ENCODE results near the gene CDC14A.
A peak's percentile ranks its signal among the peaks of the same experiment; 100 is the strongest.

CDC14A gene, protein sequence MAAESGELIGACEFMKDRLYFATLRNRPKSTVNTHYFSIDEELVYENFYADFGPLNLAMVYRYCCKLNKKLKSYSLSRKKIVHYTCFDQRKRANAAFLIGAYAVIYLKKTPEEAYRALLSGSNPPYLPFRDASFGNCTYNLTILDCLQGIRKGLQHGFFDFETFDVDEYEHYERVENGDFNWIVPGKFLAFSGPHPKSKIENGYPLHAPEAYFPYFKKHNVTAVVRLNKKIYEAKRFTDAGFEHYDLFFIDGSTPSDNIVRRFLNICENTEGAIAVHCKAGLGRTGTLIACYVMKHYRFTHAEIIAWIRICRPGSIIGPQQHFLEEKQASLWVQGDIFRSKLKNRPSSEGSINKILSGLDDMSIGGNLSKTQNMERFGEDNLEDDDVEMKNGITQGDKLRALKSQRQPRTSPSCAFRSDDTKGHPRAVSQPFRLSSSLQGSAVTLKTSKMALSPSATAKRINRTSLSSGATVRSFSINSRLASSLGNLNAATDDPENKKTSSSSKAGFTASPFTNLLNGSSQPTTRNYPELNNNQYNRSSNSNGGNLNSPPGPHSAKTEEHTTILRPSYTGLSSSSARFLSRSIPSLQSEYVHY

DNA sequence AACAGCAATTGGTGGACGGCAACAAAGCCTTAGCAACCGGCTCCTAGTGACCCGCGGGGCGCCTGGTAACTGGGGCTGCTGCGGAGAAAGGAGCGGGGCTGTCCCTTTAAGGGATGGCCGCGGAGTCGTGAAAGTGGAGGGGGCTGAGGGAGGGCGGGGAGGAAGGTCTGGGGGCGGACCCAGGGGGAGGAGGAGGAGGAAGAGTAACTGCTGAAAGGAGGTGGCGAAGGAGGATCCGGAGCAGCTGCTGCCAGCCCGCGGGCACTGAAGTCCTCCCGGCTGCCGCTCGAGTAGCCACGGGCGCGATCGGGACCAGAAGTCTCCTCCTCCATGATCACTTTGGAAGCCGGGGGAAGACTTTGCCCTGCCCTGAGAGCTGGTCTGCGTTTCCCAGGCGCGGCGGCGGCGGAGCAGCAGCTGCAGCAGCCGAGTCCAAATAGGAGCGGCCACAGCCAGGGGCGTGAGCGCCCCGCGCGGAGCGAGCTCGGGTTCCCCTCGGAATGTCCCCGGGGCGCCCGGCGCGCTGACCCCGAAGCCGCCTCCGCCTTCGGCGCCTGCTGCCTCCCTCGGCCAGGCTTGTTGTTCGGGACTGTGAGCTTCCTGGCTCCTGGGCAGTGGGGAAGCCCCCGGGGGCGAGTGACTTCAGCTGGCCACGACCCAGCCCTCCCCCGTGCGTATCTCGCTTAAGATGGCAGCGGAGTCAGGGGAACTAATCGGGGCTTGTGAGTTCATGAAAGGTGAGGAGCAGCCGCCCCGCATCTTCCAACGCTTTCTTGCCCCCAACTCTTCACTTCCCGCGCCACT, at the start of gene CDC14A:
TSS of gene CDC14A (plus strand) at position 240 of the 804 bp plus-strand sequence. CDS start at position 689, 449 bp downstream.
- TF ChIP-seq, protein P1, sequence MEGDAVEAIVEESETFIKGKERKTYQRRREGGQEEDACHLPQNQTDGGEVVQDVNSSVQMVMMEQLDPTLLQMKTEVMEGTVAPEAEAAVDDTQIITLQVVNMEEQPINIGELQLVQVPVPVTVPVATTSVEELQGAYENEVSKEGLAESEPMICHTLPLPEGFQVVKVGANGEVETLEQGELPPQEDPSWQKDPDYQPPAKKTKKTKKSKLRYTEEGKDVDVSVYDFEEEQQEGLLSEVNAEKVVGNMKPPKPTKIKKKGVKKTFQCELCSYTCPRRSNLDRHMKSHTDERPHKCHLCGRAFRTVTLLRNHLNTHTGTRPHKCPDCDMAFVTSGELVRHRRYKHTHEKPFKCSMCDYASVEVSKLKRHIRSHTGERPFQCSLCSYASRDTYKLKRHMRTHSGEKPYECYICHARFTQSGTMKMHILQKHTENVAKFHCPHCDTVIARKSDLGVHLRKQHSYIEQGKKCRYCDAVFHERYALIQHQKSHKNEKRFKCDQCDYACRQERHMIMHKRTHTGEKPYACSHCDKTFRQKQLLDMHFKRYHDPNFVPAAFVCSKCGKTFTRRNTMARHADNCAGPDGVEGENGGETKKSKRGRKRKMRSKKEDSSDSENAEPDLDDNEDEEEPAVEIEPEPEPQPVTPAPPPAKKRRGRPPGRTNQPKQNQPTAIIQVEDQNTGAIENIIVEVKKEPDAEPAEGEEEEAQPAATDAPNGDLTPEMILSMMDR (IDR thresholded peaks at IDR 0.05; ENCODE audit: low read depth, low read length, poor library complexity, severe bottlenecking), result no peak
- TF ChIP-seq EZH2phosphoT487 (IDR thresholded peaks at IDR 0.05; ENCODE audit: borderline replicate concordance, low read length), result no peak
- H3K27me3 ChIP-seq (ENCODE audit: control insufficient read depth, low read length), result no peaks in the 10 kb centered on the region; the same call in 1 of the 2 replicates
- H3K27ac ChIP-seq (ENCODE audit: low read depth, low read length), result peak within 1 kb of the TSS; percentile 87

DNA sequence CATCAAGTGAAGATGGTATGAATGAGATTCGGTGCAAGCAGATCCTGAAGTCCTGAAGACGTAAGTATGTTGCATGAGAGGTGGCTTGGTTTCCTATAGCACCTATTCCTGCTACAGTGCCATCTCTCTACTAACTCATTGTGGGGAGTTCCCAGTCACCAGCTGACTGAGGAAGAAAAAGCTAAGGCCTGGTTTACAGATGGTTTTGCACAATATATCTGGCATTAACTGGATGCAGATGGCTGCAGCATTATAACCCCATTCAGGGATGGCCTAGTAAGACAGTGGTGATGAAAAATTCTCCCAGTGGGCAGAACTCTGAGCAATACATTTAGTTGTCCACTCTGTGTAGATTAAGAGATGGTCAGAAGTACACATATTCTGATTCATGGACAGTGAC, 49.6 kb upstream of the CDC14A start:
- H3K36me3 ChIP-seq (ENCODE audit: control insufficient read depth, low read length), result no peaks in the 10 kb centered on the region
- no peaks in the 10 kb centered on the region for H3K27me3 ChIP-seq (ENCODE audit: control insufficient read depth, low read length)
- H3K9me2 ChIP-seq (replicated peaks; ENCODE audit: control insufficient read depth, low read length), result no peaks in the 10 kb centered on the region
- TF ChIP-seq, protein P1 (IDR thresholded peaks at IDR 0.05; ENCODE audit: low read depth, low read length, poor library complexity, severe bottlenecking), result no peak
- no peak for TF ChIP-seq EZH2phosphoT487 (IDR thresholded peaks at IDR 0.05; ENCODE audit: borderline replicate concordance, low read length)
- H3K4me2 ChIP-seq (ENCODE audit: low read length), result no peak overlapping the region
- H3K9me3 ChIP-seq (ENCODE audit: control insufficient read depth, insufficient read depth, low read length), result no peaks in the 10 kb centered on the region
- no peaks in the 10 kb centered on the region for H3K79me2 ChIP-seq (ENCODE audit: control insufficient read depth, low read length)
- no peaks in the 10 kb centered on the region for H3F3A ChIP-seq (ENCODE audit: control insufficient read depth, insufficient read depth)
- no peak overlapping the region for H3K27ac ChIP-seq (ENCODE audit: low read depth, low read length)
- H3K4me3 ChIP-seq (ENCODE audit: low read length), result no peak overlapping the region
- no peaks in the 10 kb centered on the region for H4K20me1 ChIP-seq (ENCODE audit: control insufficient read depth, insufficient read depth, low read depth, low read length)
- no peaks in the 10 kb centered on the region for H3K4me1 ChIP-seq (ENCODE audit: control insufficient read depth, low read length)

More for the DNA sequence above, at the start of gene CDC14A:
- Histone ChIP-seq H3K9me3 (ENCODE audit: control insufficient read depth, insufficient read depth, low read length) (no peaks in the 10 kb centered on the region), H3F3A (ENCODE audit: control insufficient read depth, insufficient read depth) (peaks cover 22% of the 10 kb centered on the region), H3K4me1 (ENCODE audit: control insufficient read depth, low read length) (peaks cover 26% of the 10 kb centered on the region), H3K4me3 (ENCODE audit: low read length) (peak within 1 kb of the TSS; percentile 90), H3K79me2 (ENCODE audit: control insufficient read depth, low read length) (no peaks in the 10 kb centered on the region), H3K9me2 (replicated peaks; ENCODE audit: control insufficient read depth, low read length) (no peaks in the 10 kb centered on the region), H3K4me2 (ENCODE audit: low read length) (peak within 1 kb of the TSS; percentile 70), H4K20me1 (ENCODE audit: control insufficient read depth, insufficient read depth, low read depth, low read length) (no peaks in the 10 kb centered on the region), H3K36me3 (ENCODE audit: control insufficient read depth, low read length) (no peaks in the 10 kb centered on the region; the same call in 1 of the 2 replicates)

DNA sequence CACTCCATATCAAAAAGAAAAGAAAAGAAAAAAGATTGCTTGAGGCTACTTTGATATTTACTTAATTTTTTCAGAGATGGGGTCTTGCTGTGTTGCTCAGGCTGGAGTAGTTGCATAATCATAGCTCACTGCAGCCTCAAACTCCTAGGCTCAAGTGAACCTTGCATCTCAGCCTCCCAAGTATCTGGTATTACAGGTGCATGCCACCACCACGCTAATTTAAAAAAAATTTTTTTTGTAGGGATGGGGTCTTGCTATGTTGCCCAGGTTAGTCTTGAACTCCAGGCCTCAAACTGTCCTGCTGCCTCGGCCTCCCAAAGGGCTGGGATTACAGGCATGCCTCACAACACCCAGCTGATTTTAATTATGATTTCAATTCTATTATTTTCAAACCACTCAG, 48.1 kb upstream of the CDC14A start:
- no peaks in the 10 kb centered on the region for H3K27me3 ChIP-seq (ENCODE audit: control insufficient read depth, low read length)
- TF ChIP-seq, protein P1 (IDR thresholded peaks at IDR 0.05; ENCODE audit: low read depth, low read length, poor library complexity, severe bottlenecking), result no peak
- no peak for TF ChIP-seq EZH2phosphoT487 (IDR thresholded peaks at IDR 0.05; ENCODE audit: borderline replicate concordance, low read length)
- no peaks in the 10 kb centered on the region for H3K36me3 ChIP-seq (ENCODE audit: control insufficient read depth, low read length)
- no peak overlapping the region for H3K4me2 ChIP-seq (ENCODE audit: low read length)
- H3K79me2 ChIP-seq (ENCODE audit: control insufficient read depth, low read length), result no peaks in the 10 kb centered on the region
- H3K4me1 ChIP-seq (ENCODE audit: control insufficient read depth, low read length), result no peaks in the 10 kb centered on the region
- H3K9me3 ChIP-seq (ENCODE audit: control insufficient read depth, insufficient read depth, low read length), result no peaks in the 10 kb centered on the region
- no peaks in the 10 kb centered on the region for H3F3A ChIP-seq (ENCODE audit: control insufficient read depth, insufficient read depth)
- H3K9me2 ChIP-seq (replicated peaks; ENCODE audit: control insufficient read depth, low read length), result no peaks in the 10 kb centered on the region
- H3K4me3 ChIP-seq (ENCODE audit: low read length), result no peak overlapping the region
- no peaks in the 10 kb centered on the region for H4K20me1 ChIP-seq (ENCODE audit: control insufficient read depth, insufficient read depth, low read depth, low read length)
- H3K27ac ChIP-seq (ENCODE audit: low read depth, low read length), result no peak overlapping the region

Data from DOHH2 (cell line).